OCI-LY1 (cell line): ENCODE data around the gene CEMIP2.

Source experiments
- H2AFZ ChIP-seq: fragments of 200-600 bp; sonication (generic), shearing (Covaris generic); 2 replicates; pipeline ENCODE4 v1.6.0; 2014; ENCODE audit warnings: antibody characterized with exemption, mild to moderate bottlenecking, low read length
- H3F3A ChIP-seq: fragments of 200-600 bp; sonication (generic), shearing (Covaris generic); 2 replicates; pipeline ENCODE4 v1.6.0; 2014; ENCODE audit warnings: mild to moderate bottlenecking, antibody characterized with exemption, low read length, moderate library complexity; ENCODE audit not compliant: insufficient read depth
- H3K27ac ChIP-seq: fragments of 200-600 bp; sonication (generic); 2 replicates; pipeline ENCODE4 v1.5.1; 2014; ENCODE audit warnings: low read length, mixed run types, mild to moderate bottlenecking, low read depth; ENCODE audit not compliant: poor library complexity, severe bottlenecking
- H3K27me3 ChIP-seq: fragments of 200-600 bp; sonication (generic); 2 replicates; pipeline ENCODE4 v1.6.0; 2014; ENCODE audit warnings: antibody characterized with exemption, mild to moderate bottlenecking, low read length, moderate library complexity; ENCODE audit not compliant: insufficient read depth
- H3K36me3 ChIP-seq: fragments of 200-600 bp; sonication (generic); 2 replicates; pipeline ENCODE4 v1.6.1; 2014; ENCODE audit warnings: mild to moderate bottlenecking, antibody characterized with exemption, low read length, moderate library complexity, mixed read lengths; ENCODE audit not compliant: insufficient read depth
- H3K4me1 ChIP-seq: fragments of 200-600 bp; sonication (generic); 2 replicates; pipeline ENCODE4 v1.5.1; 2014; ENCODE audit warnings: mild to moderate bottlenecking, low read length, moderate library complexity; ENCODE audit not compliant: insufficient read depth, severe bottlenecking
- H3K4me2 ChIP-seq: fragments of 200-600 bp; sonication (generic), shearing (Covaris generic); 2 replicates; pipeline ENCODE4 v1.6.1; 2014; ENCODE audit warnings: low read length
- H3K4me3 ChIP-seq: fragments of 200-600 bp; sonication (generic); 2 replicates; pipeline ENCODE4 v1.5.1; 2014; ENCODE audit warnings: low read length, low read depth, mild to moderate bottlenecking, mixed read lengths; ENCODE audit not compliant: poor library complexity, severe bottlenecking
- H3K79me2 ChIP-seq: fragments of 200-600 bp; shearing (Covaris generic); 2 replicates; pipeline ENCODE4 v1.6.1; 2016; ENCODE audit warnings: mixed run types, low read length, mixed read lengths; ENCODE audit not compliant: insufficient read depth
- H3K9ac ChIP-seq: fragments of 200-600 bp; sonication (generic), shearing (Covaris generic); 2 replicates; pipeline ENCODE4 v1.6.1; 2014; ENCODE audit warnings: mild to moderate bottlenecking, low read length, mixed read lengths
- H3K9me2 ChIP-seq: fragments of 200-600 bp; sonication (generic), shearing (Covaris generic); 2 replicates; pipeline ENCODE4 v1.6.1; 2014; ENCODE audit warnings: low read depth, mild to moderate bottlenecking, low read length, mixed read lengths
- H3K9me3 ChIP-seq: fragments of 200-600 bp; shearing (Covaris generic); 2 replicates; pipeline ENCODE4 v1.6.1; 2014; ENCODE audit warnings: low read length, mixed read lengths
- H4K20me1 ChIP-seq: fragments of 200-600 bp; sonication (generic), shearing (Covaris generic); 2 replicates; pipeline ENCODE4 v1.6.0; 2016; ENCODE audit warnings: mild to moderate bottlenecking, low read length; ENCODE audit not compliant: insufficient read depth
- CTCF ChIP-seq: fragments of 200-600 bp; sonication (generic), shearing (Covaris generic); IDR thresholded peaks from 2 replicates; pipeline ENCODE4 v1.5.1; 2017; ENCODE audit warnings: mild to moderate bottlenecking, antibody characterized with exemption, low read length, moderate library complexity, mixed read lengths
- EZH2 ChIP-seq: fragments of 200-600 bp; sonication (generic), shearing (Covaris generic); IDR thresholded peaks from 2 replicates; pipeline ENCODE4 v1.8.0; 2017; ENCODE audit warnings: borderline replicate concordance, mixed run types, mild to moderate bottlenecking, antibody characterized with exemption, low read length, moderate library complexity, mixed read lengths

Gene CEMIP2

GRCh38 chr9:71772726-71773125, 4.4 kb upstream of the CEMIP2 start:
- H3K4me3 ChIP-seq = no peak overlapping the region
- H3K9me3 ChIP-seq = no peaks in the 10 kb centered on the region
- no peaks in the 10 kb centered on the region for H3K9me2 ChIP-seq
- H3F3A ChIP-seq = no peaks in the 10 kb centered on the region
- no peaks in the 10 kb centered on the region for H4K20me1 ChIP-seq
- no peaks in the 10 kb centered on the region for H3K27me3 ChIP-seq
- H3K79me2 ChIP-seq = no peaks in the 10 kb centered on the region
- no peak overlapping the region for H3K4me2 ChIP-seq
- TF ChIP-seq EZH2 (no peak), CTCF (no peak)
- H3K9ac ChIP-seq = no peak overlapping the region
- no peak overlapping the region for H3K27ac ChIP-seq
- no peaks in the 10 kb centered on the region for H3K36me3 ChIP-seq
- peaks cover 12% of the 10 kb centered on the region for H3K4me1 ChIP-seq
- H2AFZ ChIP-seq = no peak overlapping the region

- H3K4me3 ChIP-seq = no peak overlapping the region
- TF ChIP-seq CTCF (no peak), EZH2 (no peak)
- no peaks in the 10 kb centered on the region for H3K27me3 ChIP-seq
- no peak overlapping the region for H3K27ac ChIP-seq
- peaks cover 12% of the 10 kb centered on the region for H3K4me1 ChIP-seq
- H2AFZ ChIP-seq = no peak overlapping the region
- H3K4me2 ChIP-seq = no peak overlapping the region
- no peaks in the 10 kb centered on the region for H3K79me2 ChIP-seq
- no peaks in the 10 kb centered on the region for H3K36me3 ChIP-seq
- H3K9ac ChIP-seq = no peak overlapping the region
- H3K9me2 ChIP-seq = no peaks in the 10 kb centered on the region
- H3K9me3 ChIP-seq = no peaks in the 10 kb centered on the region
- H3F3A ChIP-seq = no peaks in the 10 kb centered on the region
- no peaks in the 10 kb centered on the region for H4K20me1 ChIP-seq
Observed at GRCh38 chr9:71770170-71770569, 1.9 kb upstream of the CEMIP2 start.

- no peaks in the 10 kb centered on the region for H3K79me2 ChIP-seq
- no peak overlapping the region for H2AFZ ChIP-seq
- H3K9me2 ChIP-seq = no peaks in the 10 kb centered on the region
- no peaks in the 10 kb centered on the region for H3K36me3 ChIP-seq
- H3K9ac ChIP-seq = peak overlapping the region; percentile 41; the same call in 1 of the 2 replicates
- peaks cover 12% of the 10 kb centered on the region for H3K4me1 ChIP-seq
- no peak overlapping the region for H3K27ac ChIP-seq
- no peak for TF ChIP-seq EZH2
- TF ChIP-seq CTCF = peak; percentile 44
- no peaks in the 10 kb centered on the region for H3F3A ChIP-seq
- H3K4me3 ChIP-seq = peak overlapping the region; percentile 72
- peak overlapping the region; percentile 80 for H3K4me2 ChIP-seq
- no peaks in the 10 kb centered on the region for H4K20me1 ChIP-seq
- H3K9me3 ChIP-seq = no peaks in the 10 kb centered on the region
- H3K27me3 ChIP-seq = no peaks in the 10 kb centered on the region
Observed at GRCh38 chr9:71769175-71770161, 1.2 kb upstream of the CEMIP2 start.
